ENCODE data around the gene LIMS2.

GRCh38 chr2:127599211-127599610 lies 76.1 kb downstream of the LIMS2 start:
- no peak for TF ChIP-seq POLR2AphosphoS5 (IDR thresholded peaks at IDR 0.05; ENCODE audit: low read depth)
- TF ChIP-seq CTCF (conservative IDR thresholded peaks at IDR 0.05; ENCODE audit: low read depth in 2 of 2), result no peak
